ENCODE results near the gene THSD7A. TPM values are rescaled to one million over a fixed set of nuclear protein-coding genes. Genes with fewer than 3 reads are reported as not detected.

Gene THSD7A
- polyA plus RNA-seq, 1 donor (not counting 4 experiments of a cell fraction or from before 2014, with no cell fraction given) = not detected

DNA sequence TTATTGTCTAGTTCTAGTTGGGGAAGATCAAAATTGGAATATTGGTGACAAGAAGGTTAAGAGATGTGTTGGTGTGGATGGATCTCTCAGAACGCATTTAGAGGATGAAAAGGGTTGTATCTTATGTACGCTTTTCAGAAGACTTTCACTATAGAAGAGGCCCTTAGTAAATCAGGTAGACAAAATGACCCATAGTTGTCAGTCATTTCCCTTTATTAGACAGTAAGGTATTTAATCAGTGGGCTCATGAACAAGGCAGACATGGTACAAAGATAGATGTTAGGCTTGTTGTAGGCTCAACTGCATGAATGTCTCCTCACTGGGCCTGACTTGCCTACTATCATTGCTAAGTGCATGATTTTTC lies 499.2 kb downstream of the THSD7A start:
- H3K27ac ChIP-seq (ENCODE audit: control insufficient read depth, insufficient read depth, low read length) = no peak overlapping the region
- no peak for FAIRE-seq
- no peaks in the 10 kb centered on the region for H3K9me1 ChIP-seq (ENCODE audit: control insufficient read depth, extremely low read depth, insufficient read depth, low read length)
- H3K79me2 ChIP-seq (ENCODE audit: control insufficient read depth, insufficient read depth, low read length) = no peaks in the 10 kb centered on the region
- no peaks in the 10 kb centered on the region for H4K20me1 ChIP-seq (ENCODE audit: control insufficient read depth, extremely low read depth, insufficient read depth, low read length)
- H2AFZ ChIP-seq (ENCODE audit: control insufficient read depth, low read length) = no peak overlapping the region
- TF ChIP-seq, protein P1, sequence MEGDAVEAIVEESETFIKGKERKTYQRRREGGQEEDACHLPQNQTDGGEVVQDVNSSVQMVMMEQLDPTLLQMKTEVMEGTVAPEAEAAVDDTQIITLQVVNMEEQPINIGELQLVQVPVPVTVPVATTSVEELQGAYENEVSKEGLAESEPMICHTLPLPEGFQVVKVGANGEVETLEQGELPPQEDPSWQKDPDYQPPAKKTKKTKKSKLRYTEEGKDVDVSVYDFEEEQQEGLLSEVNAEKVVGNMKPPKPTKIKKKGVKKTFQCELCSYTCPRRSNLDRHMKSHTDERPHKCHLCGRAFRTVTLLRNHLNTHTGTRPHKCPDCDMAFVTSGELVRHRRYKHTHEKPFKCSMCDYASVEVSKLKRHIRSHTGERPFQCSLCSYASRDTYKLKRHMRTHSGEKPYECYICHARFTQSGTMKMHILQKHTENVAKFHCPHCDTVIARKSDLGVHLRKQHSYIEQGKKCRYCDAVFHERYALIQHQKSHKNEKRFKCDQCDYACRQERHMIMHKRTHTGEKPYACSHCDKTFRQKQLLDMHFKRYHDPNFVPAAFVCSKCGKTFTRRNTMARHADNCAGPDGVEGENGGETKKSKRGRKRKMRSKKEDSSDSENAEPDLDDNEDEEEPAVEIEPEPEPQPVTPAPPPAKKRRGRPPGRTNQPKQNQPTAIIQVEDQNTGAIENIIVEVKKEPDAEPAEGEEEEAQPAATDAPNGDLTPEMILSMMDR (optimal IDR thresholded peaks at IDR 0.05 in 1 of 3, IDR thresholded peaks at IDR 0.05 in 1 of 3, conservative IDR thresholded peaks at IDR 0.05 in 1 of 3; ENCODE audit: extremely low read depth in 1 of 3, insufficient read depth in 2 of 3, low read length in 3 of 3) = no peak
- no peak for TF ChIP-seq EZH2 (IDR thresholded peaks at IDR 0.05; ENCODE audit: low read length)
- H3K36me3 ChIP-seq (ENCODE audit: control insufficient read depth in 2 of 2, extremely low read depth in 1 of 2, insufficient read depth in 2 of 2, low read length in 2 of 2) = no peaks in the 10 kb centered on the region
- H3K4me2 ChIP-seq (ENCODE audit: control insufficient read depth, extremely low read depth, insufficient read depth, low read depth, low read length) = no peak overlapping the region
- no peaks in the 10 kb centered on the region for H3K27me3 ChIP-seq (ENCODE audit: control insufficient read depth, extremely low read depth, insufficient read depth, low read length)
- DNase-seq (ENCODE audit: low read depth, low spot score) = no peak
- no peak overlapping the region for H3K9ac ChIP-seq (ENCODE audit: control insufficient read depth, extremely low read depth, insufficient read depth, low read length)
- H3K4me3 ChIP-seq (ENCODE audit: control insufficient read depth in 2 of 3, extremely low read depth in 1 of 3, insufficient read depth in 2 of 3, low read depth in 1 of 3, low read length in 3 of 3) = no peak overlapping the region
- dilution Hi-C loops (cut with MboI; ENCODE audit: extremely low pct_ligation_motif_present, low sequenced_read_pairs) = no loop called here
- no peaks in the 10 kb centered on the region for H3K4me1 ChIP-seq (ENCODE audit: control insufficient read depth, extremely low read depth, insufficient read depth, low read length)
- no peaks in the 10 kb centered on the region for H3K9me3 ChIP-seq (ENCODE audit: control insufficient read depth, low read depth, low read length)

DNA sequence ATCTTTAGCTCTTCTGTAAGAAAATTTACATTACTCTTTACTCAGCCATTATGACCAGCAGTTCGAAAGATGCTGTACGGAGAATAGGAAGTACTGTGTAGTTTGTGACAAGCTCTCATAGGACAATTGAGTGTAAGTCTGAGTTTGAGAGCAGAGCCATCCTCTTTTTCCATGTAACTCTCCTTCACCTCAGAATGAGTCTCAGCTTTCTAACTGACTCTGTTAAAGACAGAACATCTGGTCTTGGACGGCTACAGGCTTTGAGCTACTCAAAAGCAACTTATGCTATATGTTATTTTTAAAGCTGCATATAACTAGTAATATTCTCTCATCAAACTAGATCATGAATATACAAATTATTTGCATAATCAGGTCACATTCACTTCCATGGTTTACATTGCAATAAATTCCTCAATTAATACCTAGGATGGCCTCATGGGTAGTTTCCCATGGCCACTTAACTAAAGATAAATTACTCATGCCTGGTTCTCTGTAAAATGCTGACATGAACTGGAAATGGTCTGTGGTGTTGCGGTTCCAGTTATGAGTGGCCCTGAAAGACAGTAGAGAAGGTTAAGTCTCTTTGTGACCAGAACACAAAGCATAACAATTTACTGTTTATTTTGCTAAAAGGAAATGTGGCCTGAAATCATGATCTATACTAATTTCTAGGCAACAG lies 499.7 kb downstream of the THSD7A start:
- Histone ChIP-seq H3K4me2 (ENCODE audit: control insufficient read depth, extremely low read depth, insufficient read depth, low read depth, low read length) (no peak overlapping the region), H3K27ac (ENCODE audit: control insufficient read depth, insufficient read depth, low read length) (no peak overlapping the region), H3K4me3 (ENCODE audit: control insufficient read depth in 2 of 3, extremely low read depth in 1 of 3, insufficient read depth in 2 of 3, low read depth in 1 of 3, low read length in 3 of 3) (no peak overlapping the region), H4K20me1 (ENCODE audit: control insufficient read depth, extremely low read depth, insufficient read depth, low read length) (no peaks in the 10 kb centered on the region), H3K4me1 (ENCODE audit: control insufficient read depth, extremely low read depth, insufficient read depth, low read length) (no peaks in the 10 kb centered on the region), H3K36me3 (ENCODE audit: control insufficient read depth in 2 of 2, extremely low read depth in 1 of 2, insufficient read depth in 2 of 2, low read length in 2 of 2) (no peaks in the 10 kb centered on the region), H3K9me3 (ENCODE audit: control insufficient read depth, low read depth, low read length) (no peaks in the 10 kb centered on the region), H2AFZ (ENCODE audit: control insufficient read depth, low read length) (no peak overlapping the region), H3K27me3 (ENCODE audit: control insufficient read depth, extremely low read depth, insufficient read depth, low read length) (no peaks in the 10 kb centered on the region), H3K79me2 (ENCODE audit: control insufficient read depth, insufficient read depth, low read length) (no peaks in the 10 kb centered on the region), H3K9me1 (ENCODE audit: control insufficient read depth, extremely low read depth, insufficient read depth, low read length) (no peaks in the 10 kb centered on the region), H3K9ac (ENCODE audit: control insufficient read depth, extremely low read depth, insufficient read depth, low read length) (no peak overlapping the region)
- FAIRE-seq = no peak
- dilution Hi-C loops (cut with MboI; ENCODE audit: extremely low pct_ligation_motif_present, low sequenced_read_pairs) = no loop called here
- TF ChIP-seq EZH2 (IDR thresholded peaks at IDR 0.05; ENCODE audit: low read length) = no peak
- TF ChIP-seq, protein P1 (optimal IDR thresholded peaks at IDR 0.05 in 1 of 3, IDR thresholded peaks at IDR 0.05 in 1 of 3, conservative IDR thresholded peaks at IDR 0.05 in 1 of 3; ENCODE audit: extremely low read depth in 1 of 3, insufficient read depth in 2 of 3, low read length in 3 of 3) = no peak
- no peak for DNase-seq (ENCODE audit: low read depth, low spot score)

Measured in keratinocyte (primary cell).